H9 (cell line): Measurements from ENCODE around the gene SF3A1. TPM values are rescaled to one million over a fixed set of nuclear protein-coding genes. Genes with fewer than 3 reads are reported as not detected.

Experiments used
- DNase-seq: peaks from one replicate; pipeline ENCODE4 v3.0.0-alpha.2; 2017
- H2AFZ ChIP-seq: one replicate; pipeline ENCODE4 v1.6.1; 2013; ENCODE audit warnings: mild to moderate bottlenecking, low read length, control low read depth, moderate library complexity
- H2AK5ac ChIP-seq: 2 replicates; pipeline ENCODE4 v1.6.1; 2013; ENCODE audit warnings: low read length, control low read depth, mixed read lengths; ENCODE audit not compliant: insufficient read length
- H2BK120ac ChIP-seq: one replicate; pipeline ENCODE4 v1.6.1; 2013; ENCODE audit warnings: low read depth, mild to moderate bottlenecking, low read length, control low read depth, inconsistent platforms; ENCODE audit not compliant: poor library complexity, severe bottlenecking
- H2BK12ac ChIP-seq: 2 replicates; pipeline ENCODE4 v1.6.1; 2013; ENCODE audit warnings: low read length, control low read depth, mixed read lengths, low read depth; ENCODE audit not compliant: insufficient read length
- H2BK15ac ChIP-seq: 2 replicates; pipeline ENCODE4 v1.6.1; 2013; ENCODE audit warnings: low read depth, low read length, control low read depth
- H2BK20ac ChIP-seq: one replicate; pipeline ENCODE4 v1.6.1; 2013; ENCODE audit warnings: low read depth, mild to moderate bottlenecking, low read length, control low read depth, inconsistent platforms; ENCODE audit not compliant: poor library complexity, severe bottlenecking
- H2BK5ac ChIP-seq: 2 replicates; pipeline ENCODE4 v1.6.1; 2013; ENCODE audit warnings: low read length, control low read depth, mixed read lengths; ENCODE audit not compliant: insufficient read length
- H3K14ac ChIP-seq: 2 replicates; pipeline ENCODE4 v1.6.1; 2013; ENCODE audit warnings: low read length, control low read depth; ENCODE audit not compliant: insufficient read depth
- H3K18ac ChIP-seq: 2 replicates; pipeline ENCODE4 v1.6.1; 2013; ENCODE audit warnings: low read depth, mild to moderate bottlenecking, mixed read lengths, low read length, control low read depth; ENCODE audit not compliant: insufficient read length
- H3K23ac ChIP-seq: 2 replicates; pipeline ENCODE4 v1.6.1; 2013; ENCODE audit warnings: low read length, control low read depth, mixed read lengths, low read depth; ENCODE audit not compliant: insufficient read length
- H3K23me2 ChIP-seq: 2 replicates; pipeline ENCODE4 v1.6.1; 2013; ENCODE audit warnings: low read depth, mild to moderate bottlenecking, mixed read lengths, low read length, control low read depth; ENCODE audit not compliant: insufficient read length, poor library complexity, severe bottlenecking
- H3K27ac ChIP-seq: 2 replicates; pipeline ENCODE4 v1.5.1; 2013; ENCODE audit warnings: low read length, control low read depth, mixed read lengths, low read depth; ENCODE audit not compliant: insufficient read length
- H3K27me3 ChIP-seq: 2 replicates; pipeline ENCODE4 v1.6.1; 2013; ENCODE audit warnings: low read length, control low read depth, inconsistent platforms; ENCODE audit not compliant: insufficient read depth
- H3K4ac ChIP-seq: 2 replicates; pipeline ENCODE4 v1.6.1; 2013; ENCODE audit warnings: low read depth, mild to moderate bottlenecking, control low read depth, inconsistent platforms, low read length, moderate library complexity
- H3K4me1 ChIP-seq: 2 replicates; pipeline ENCODE4 v1.6.1; 2013; ENCODE audit warnings: low read length, control low read depth, inconsistent platforms; ENCODE audit not compliant: insufficient read depth
- H3K4me2 ChIP-seq: 2 replicates; pipeline ENCODE4 v1.6.1; 2013; ENCODE audit warnings: low read length, control low read depth, mixed read lengths; ENCODE audit not compliant: insufficient read length, insufficient read depth
- H3K56ac ChIP-seq: 2 replicates; pipeline ENCODE4 v1.6.1; 2013; ENCODE audit warnings: low read depth, mild to moderate bottlenecking, mixed read lengths, low read length, control low read depth; ENCODE audit not compliant: insufficient read length
- H3K79me1 ChIP-seq: 2 replicates; pipeline ENCODE4 v1.6.1; 2013; ENCODE audit warnings: low read depth, mild to moderate bottlenecking, moderate library complexity, low read length, control low read depth, inconsistent platforms; ENCODE audit not compliant: insufficient read depth, poor library complexity, severe bottlenecking
- H3K79me2 ChIP-seq: 2 replicates; pipeline ENCODE4 v1.6.1; 2013; ENCODE audit warnings: low read length, control low read depth, inconsistent platforms; ENCODE audit not compliant: insufficient read depth
- H3K9ac ChIP-seq: 2 replicates; pipeline ENCODE4 v1.6.1; 2013; ENCODE audit warnings: low read length, control low read depth, mixed read lengths; ENCODE audit not compliant: insufficient read length; ENCODE audit errors: extremely low read depth
- H3K9me3 ChIP-seq: one replicate; pipeline ENCODE4 v1.6.1; 2013; ENCODE audit warnings: low read depth, low read length, inconsistent platforms; ENCODE audit not compliant: control insufficient read depth
- H3T11ph ChIP-seq: one replicate; pipeline ENCODE4 v1.6.1; 2013; ENCODE audit warnings: mild to moderate bottlenecking, low read length, control low read depth, inconsistent platforms
- H4K20me1 ChIP-seq: one replicate; pipeline ENCODE4 v1.6.1; 2013; ENCODE audit not compliant: control insufficient read depth, insufficient read length, insufficient read depth
- H4K5ac ChIP-seq: 2 replicates; pipeline ENCODE4 v1.6.1; 2013; ENCODE audit warnings: low read depth, mild to moderate bottlenecking, mixed read lengths, low read length, control low read depth; ENCODE audit not compliant: insufficient read length
- H4K8ac ChIP-seq: replicated peaks from 2 replicates; pipeline ENCODE4 v1.6.1; 2013; ENCODE audit warnings: low read length, control low read depth, mixed read lengths, low read depth; ENCODE audit not compliant: insufficient read length
- H4K91ac ChIP-seq: 2 replicates; pipeline ENCODE4 v1.6.1; 2013; ENCODE audit warnings: low read depth, mild to moderate bottlenecking, moderate library complexity, mixed read lengths, low read length, control low read depth; ENCODE audit not compliant: insufficient read length
- H3K27ac Mint-ChIP-seq, 3 experiments: 2 replicates in 2 of 3; 3 replicates in 1 of 3; pipeline ENCODE4 v1.8.0; 2020 to 2021; ENCODE audit warnings: mixed read lengths in 3 of 3, mild to moderate bottlenecking in 1 of 3, moderate library complexity in 1 of 3
- H3K27me3 Mint-ChIP-seq: 2 replicates; pipeline ENCODE4 v1.8.0; 2021; ENCODE audit warnings: low read depth, mild to moderate bottlenecking, moderate library complexity, mixed read lengths
- H3K36me3 Mint-ChIP-seq, 3 experiments: 2 replicates in 2 of 3; 3 replicates in 1 of 3; pipeline ENCODE4 v1.8.0; 2020 to 2021; ENCODE audit warnings: low read depth in 3 of 3, mixed read lengths in 3 of 3; ENCODE audit not compliant: insufficient read depth in 1 of 3
- H3K4me1 Mint-ChIP-seq, 2 experiments: 2 replicates each; pipeline ENCODE4 v1.8.0; 2020; ENCODE audit warnings: mixed read lengths in 2 of 2
- H3K4me3 Mint-ChIP-seq, 2 experiments: 2 replicates in 1 of 2; 3 replicates in 1 of 2; pipeline ENCODE4 v1.8.0; 2020 to 2021; ENCODE audit warnings: mild to moderate bottlenecking in 2 of 2, mixed read lengths in 2 of 2, moderate library complexity in 1 of 2
- H3K9me3 Mint-ChIP-seq, 2 experiments: 2 replicates in 1 of 2; 3 replicates in 1 of 2; pipeline ENCODE4 v1.8.0; 2020; ENCODE audit warnings: mild to moderate bottlenecking in 2 of 2, mixed read lengths in 2 of 2, moderate library complexity in 1 of 2
- CTCF ChIP-seq: fragments of 200-600 bp; sonication (generic); conservative IDR thresholded peaks from 3 replicates; pipeline ENCODE4 v1.8.0; 2021; ENCODE audit warnings: antibody characterized with exemption, mild to moderate bottlenecking
- WGBS: extraction: QIAGEN DNeasy Blood & Tissue Kit; methylation state at CpG from one replicate; pipeline ENCODE4 v1.1.7; 2013; ENCODE audit warnings: missing lambda C conversion rate, low lambda C conversion rate, mixed read lengths; ENCODE audit not compliant: insufficient read length; ENCODE audit errors: extremely low coverage; 5-methylcytosine and 5-hydroxymethylcytosine counted together
- total RNA-seq: library from RNA; stranded (reverse); gene quantifications from 2 replicates; pipeline ENCODE4 v1.2.1, GENCODE V29; 2021

The SF3A1 gene
- total RNA-seq, 1 experiment from 2014 or later: 225 TPM

DNA sequence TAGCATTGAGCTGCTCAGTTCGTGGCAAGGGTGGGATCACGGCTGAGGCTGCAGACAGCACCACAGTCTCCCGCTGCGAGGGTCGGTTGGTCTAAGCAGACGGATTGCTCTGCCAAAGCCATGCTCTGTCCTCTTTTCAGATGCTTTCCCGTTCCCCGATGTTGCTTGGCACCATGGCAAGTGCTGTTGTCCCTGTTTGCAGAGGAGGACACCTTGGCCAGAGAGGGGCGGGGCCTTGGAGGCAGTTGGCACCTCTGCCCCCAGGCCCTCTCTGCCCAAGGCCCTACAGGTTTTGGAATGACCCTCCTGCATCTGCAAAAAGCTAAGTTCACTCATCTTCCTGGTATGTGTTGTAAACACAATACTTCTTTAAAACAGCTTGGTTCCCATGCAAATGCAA is 11.7 kb upstream of the SF3A1 start:
- Histone ChIP-seq H3K9me3 (no peaks in the 10 kb centered on the region), H2BK5ac (no peak overlapping the region), H3K27me3 (no peaks in the 10 kb centered on the region), H3K4ac (no peak overlapping the region), H2AFZ (no peak overlapping the region), H2BK15ac (no peak overlapping the region), H3K23ac (no peak overlapping the region), H4K5ac (no peak overlapping the region), H4K8ac (no peak overlapping the region), H3K79me2 (no peaks in the 10 kb centered on the region), H3K23me2 (no peaks in the 10 kb centered on the region), H3K79me1 (no peaks in the 10 kb centered on the region), H4K20me1 (no peaks in the 10 kb centered on the region), H2BK20ac (no peak overlapping the region), H3K4me1 (no peaks in the 10 kb centered on the region), H2BK12ac (no peak overlapping the region), H3K18ac (no peak overlapping the region), H3K14ac (no peak overlapping the region), H3K56ac (no peak overlapping the region), H4K91ac (no peak overlapping the region), H3T11ph (no peak overlapping the region), H3K27ac (no peak overlapping the region), H3K4me2 (no peak overlapping the region), H2AK5ac (no peak overlapping the region), H3K9ac (no peak overlapping the region), H2BK120ac (no peak overlapping the region)
- H3K27me3 Mint-ChIP-seq: no peaks in the 10 kb centered on the region; the same call in 1 of the 2 replicates
- H3K9me3 Mint-ChIP-seq: no peaks in the 10 kb centered on the region
- peaks cover 3 to 11% (median 7%) of the 10 kb centered on the region in 3 experiments; a peak in 4 of 7 replicates for H3K36me3 Mint-ChIP-seq
- no peak overlapping the region for H3K4me3 Mint-ChIP-seq
- H3K4me1 Mint-ChIP-seq: peaks cover 3% of the 10 kb centered on the region in 2 experiments
- TF ChIP-seq CTCF: no peak
- peak overlapping the region in 2 of 3 experiments; percentile 7 to 24; a peak in 2 of 7 replicates for H3K27ac Mint-ChIP-seq
- no peak for DNase-seq
- WGBS: no CpG with 5 or more reads among the region's 9 CpGs
